ENCODE data around the gene ZBTB38.

GRCh38 chr3:141391991-141392316, 23.6 kb downstream of the ZBTB38 start:
- TF ChIP-seq CTCF (IDR thresholded peaks at IDR 0.05; ENCODE audit: low read depth, low read length) (no peak), POLR2A (IDR thresholded peaks at IDR 0.05; ENCODE audit: extremely low read depth, insufficient read length) (no peak), MYC (IDR thresholded peaks at IDR 0.05; ENCODE audit: low read depth, low read length) (no peak)

Measured in NB4 (cell line).